SK-N-SH (cell line): ENCODE results near the gene ABCC4. TPM values are rescaled to one million over a fixed set of nuclear protein-coding genes. Genes with fewer than 3 reads are reported as not detected.
A peak's percentile ranks its signal among the peaks of the same experiment; 100 is the strongest.

Experiments used
- CTCF ChIA-PET: fragments of 300-600, 350-600 bp; formaldehyde crosslinking; extraction: SDS; loops from one replicate; lab custom pipeline; 2021; lab: Yijun Ruan, JAX
- POLR2A ChIA-PET: fragments of 350-600 bp; sonication (Branson Sonifier 250); formaldehyde crosslinking; extraction: SDS; loops from one replicate; lab custom pipeline; 2020; ENCODE audit warnings: antibody characterized with exemption, inconsistent platforms; lab: Yijun Ruan, JAX
- DNase-seq: peaks from one replicate; pipeline ENCODE4 v3.0.0; 2012
- H2AFZ ChIP-seq: fragments of 200-600 bp; sonication (generic); 2 replicates; pipeline ENCODE4 v1.8.1; 2016; ENCODE audit warnings: antibody characterized with exemption, mild to moderate bottlenecking, low read depth
- H3F3A ChIP-seq: fragments of 200-600 bp; sonication (generic); replicated peaks from 2 replicates; pipeline ENCODE3; 2016; ENCODE audit warnings: antibody characterized with exemption, mild to moderate bottlenecking; ENCODE audit not compliant: insufficient read depth
- H3K27ac ChIP-seq, 2 experiments: fragments of 200-500 bp in 1 of 2; fragments of 200-600 bp in 1 of 2; sonication (Bioruptor generic) in 1 of 2; sonication (generic), shearing (Covaris generic) in 1 of 2; 2 replicates each; pipeline versions ENCODE4 v1.5.1 to v1.6.1; 2014 to 2016; ENCODE audit warnings: low read depth in 2 of 2, inconsistent platforms in 1 of 2, low read length in 1 of 2, mild to moderate bottlenecking in 1 of 2, mixed read lengths in 1 of 2
- H3K27me3 ChIP-seq: fragments of 200-600 bp; sonication (generic), shearing (Covaris generic); 2 replicates; pipeline ENCODE4 v1.6.1; 2016; ENCODE audit warnings: mixed run types; ENCODE audit not compliant: insufficient read depth
- H3K36me3 ChIP-seq, 2 experiments: fragments of 200-500 bp in 1 of 2; fragments of 200-600 bp in 1 of 2; sonication (Bioruptor generic) in 1 of 2; sonication (generic) in 1 of 2; replicated peaks in 1 of 2; 2 replicates each; pipeline versions ENCODE3 to v1.5.1; 2014 to 2016; ENCODE audit warnings: low read length in 1 of 2, mild to moderate bottlenecking in 1 of 2; ENCODE audit not compliant: insufficient read depth in 2 of 2, control insufficient read depth in 1 of 2
- H3K4me1 ChIP-seq, 2 experiments: fragments of 200-500 bp in 1 of 2; fragments of 200-600 bp in 1 of 2; sonication (Bioruptor generic) in 1 of 2; sonication (generic), shearing (Covaris generic) in 1 of 2; 2 replicates each; pipeline versions ENCODE4 v1.5.1 to v1.6.1; 2014 to 2016; ENCODE audit warnings: low read depth in 1 of 2, low read length in 1 of 2, mixed run types in 1 of 2; ENCODE audit not compliant: insufficient read depth in 2 of 2, control insufficient read depth in 1 of 2
- H3K4me2 ChIP-seq: fragments of 200-600 bp; sonication (generic), shearing (Covaris generic); 2 replicates; pipeline ENCODE4 v1.6.1; 2017; ENCODE audit warnings: mixed run types
- H3K4me3 ChIP-seq, 2 experiments: fragments of 200-500 bp in 1 of 2; fragments of 200-600 bp in 1 of 2; sonication (Bioruptor generic) in 1 of 2; sonication (generic), shearing (Covaris generic) in 1 of 2; 2 replicates each; pipeline versions ENCODE4 v1.5.1 to v1.8.1; 2014 to 2016; ENCODE audit warnings: low read depth in 2 of 2, inconsistent platforms in 1 of 2, low read length in 1 of 2, mild to moderate bottlenecking in 1 of 2, mixed read lengths in 1 of 2, moderate library complexity in 1 of 2
- H3K79me2 ChIP-seq: fragments of 200-600 bp; sonication (generic); 2 replicates; pipeline ENCODE4 v1.8.1; 2017; ENCODE audit warnings: mild to moderate bottlenecking; ENCODE audit not compliant: insufficient read depth
- H3K9ac ChIP-seq: fragments of 200-600 bp; sonication (generic); 2 replicates; pipeline ENCODE4 v1.6.1; 2017; ENCODE audit warnings: mixed run types
- H3K9me2 ChIP-seq: fragments of 200-600 bp; sonication (generic); 2 replicates; pipeline ENCODE4 v1.6.1; 2017; ENCODE audit warnings: mixed run types
- H3K9me3 ChIP-seq: fragments of 200-600 bp; sonication (generic); 2 replicates; pipeline ENCODE4 v1.6.1; 2017; ENCODE audit warnings: mixed run types, mild to moderate bottlenecking, moderate library complexity
- H4K20me1 ChIP-seq: fragments of 200-600 bp; sonication (generic); 2 replicates; pipeline ENCODE4 v1.6.1; 2017; ENCODE audit warnings: mild to moderate bottlenecking, mixed run types; ENCODE audit not compliant: insufficient read depth
- CTCF ChIP-seq: fragments of 200-600 bp; sonication (generic); IDR thresholded peaks from 2 replicates; pipeline ENCODE4 v1.6.1; 2017; ENCODE audit warnings: antibody characterized with exemption, mild to moderate bottlenecking, moderate library complexity
- ELF1 ChIP-seq: IDR thresholded peaks from 2 replicates; pipeline ENCODE4 v1.4.0; 2012
- FOSL2 ChIP-seq: IDR thresholded peaks from 2 replicates; pipeline ENCODE4 v1.4.0; 2012; ENCODE audit warnings: low read depth, mild to moderate bottlenecking, moderate library complexity, borderline replicate concordance
- FOXJ3 ChIP-seq: sonication (generic); formaldehyde crosslinking; IDR thresholded peaks from 2 replicates; pipeline ENCODE4 v1.5.1; 2020; ENCODE audit warnings: mild to moderate bottlenecking, missing genetic modification reagents
- GATA2 ChIP-seq: sonication (generic); formaldehyde crosslinking; IDR thresholded peaks from 2 replicates; pipeline ENCODE4 v1.5.0; 2020; ENCODE audit warnings: mild to moderate bottlenecking, missing genetic modification reagents
- IRF3 ChIP-seq: fragments of 150-350 bp; IDR thresholded peaks from 2 replicates; pipeline ENCODE4 v1.6.1; 2016; ENCODE audit warnings: mild to moderate bottlenecking, low read depth, low read length
- JUND ChIP-seq: IDR thresholded peaks from 2 replicates; pipeline ENCODE4 v1.4.0; 2012
- NFIC ChIP-seq: IDR thresholded peaks from 2 replicates; pipeline ENCODE4 v1.4.0; 2012; ENCODE audit warnings: borderline replicate concordance
- RAD21 ChIP-seq: IDR thresholded peaks from 2 replicates; pipeline ENCODE4 v1.6.1; 2012; ENCODE audit warnings: mild to moderate bottlenecking, low read length
- RXRA ChIP-seq: IDR thresholded peaks from 2 replicates; pipeline ENCODE4 v1.4.0; 2012; ENCODE audit warnings: low read depth, mild to moderate bottlenecking, borderline replicate concordance
- SMC3 ChIP-seq: IDR thresholded peaks from 2 replicates; pipeline ENCODE4 v1.6.1; 2012; ENCODE audit warnings: low read depth, low read length, improper control_type of control experiment
- WGBS: methylation state at CpG from one replicate; pipeline ENCODE4 v1.1.6; 2017; ENCODE audit warnings: low lambda C conversion rate; 5-methylcytosine and 5-hydroxymethylcytosine counted together
- polyA plus RNA-seq, 3 experiments: library from polyadenylated mRNA; depleted of rRNA; stranded (reverse); fragments of >200 nt; gene quantifications; 2 replicates each; pipeline ENCODE4 v1.2.3, GENCODE V29; 2012
- TF ChIP-seq, protein P1 (sequence below): IDR thresholded peaks from 2 replicates; pipeline ENCODE4 v1.4.0; 2012; ENCODE audit warnings: low read depth, borderline replicate concordance
- TF ChIP-seq, protein P2 (sequence below): IDR thresholded peaks from 2 replicates; pipeline ENCODE4; 2012
- TF ChIP-seq, protein P3 (sequence below): IDR thresholded peaks from 2 replicates; pipeline ENCODE4 v1.4.0; 2012; ENCODE audit warnings: low read depth

The ABCC4 gene
- polyA plus RNA-seq, 1 of the 3 experiments (the other 2 are of a cell fraction) = 7.8 TPM

DNA sequence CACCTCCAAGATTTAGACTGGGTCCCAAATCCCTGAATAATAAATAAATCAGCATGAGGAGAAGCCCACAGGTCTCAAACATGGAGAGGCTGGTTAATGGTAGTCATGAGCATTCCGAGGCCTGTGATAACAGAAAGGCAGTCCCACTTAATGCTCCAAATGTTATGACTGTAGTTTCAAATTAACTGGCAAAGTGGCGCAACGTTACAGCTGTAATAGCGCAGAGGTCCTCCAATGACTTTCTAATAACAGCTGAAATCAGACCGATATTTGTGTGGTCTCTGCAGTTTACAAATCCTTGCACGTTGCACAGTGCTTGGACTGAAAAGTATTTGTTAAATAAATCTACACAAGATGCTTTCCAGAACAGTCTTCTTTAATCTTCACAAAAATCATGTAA lies 141.8 kb downstream of the ABCC4 start (continued):
- TF ChIP-seq NFIC = no peak
- no peak for TF ChIP-seq FOSL2
- TF ChIP-seq, protein P1, sequence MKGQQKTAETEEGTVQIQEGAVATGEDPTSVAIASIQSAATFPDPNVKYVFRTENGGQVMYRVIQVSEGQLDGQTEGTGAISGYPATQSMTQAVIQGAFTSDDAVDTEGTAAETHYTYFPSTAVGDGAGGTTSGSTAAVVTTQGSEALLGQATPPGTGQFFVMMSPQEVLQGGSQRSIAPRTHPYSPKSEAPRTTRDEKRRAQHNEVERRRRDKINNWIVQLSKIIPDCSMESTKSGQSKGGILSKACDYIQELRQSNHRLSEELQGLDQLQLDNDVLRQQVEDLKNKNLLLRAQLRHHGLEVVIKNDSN = no peak
- no peak for TF ChIP-seq GATA2 (CRISPR knock-in tag)
- TF ChIP-seq, all 33 proteins: peak for 0

- no peak overlapping the region for H3K27ac ChIP-seq
- no peaks in the 10 kb centered on the region for H4K20me1 ChIP-seq
- no peak overlapping the region for H2AFZ ChIP-seq
- H3K27me3 ChIP-seq = no peaks in the 10 kb centered on the region
- CTCF ChIA-PET = interaction anchor here (0.6 to 2.3 kb wide), 26 partner anchors 9 to 721 kb away, joined by 3 to 11 read pairs (median 4); partner anchors contain the start of gene SOX21
- peaks cover 0 to 10% of the 10 kb centered on the region in 2 experiments; a peak in 2 of 4 replicates for H3K4me1 ChIP-seq
- H3K36me3 ChIP-seq = peaks cover 11 to 14% of the 10 kb centered on the region in 2 experiments
- no peak overlapping the region for H3K4me3 ChIP-seq
- no peaks in the 10 kb centered on the region for H3K9me2 ChIP-seq
- POLR2A ChIA-PET = no interaction called here
- no peaks in the 10 kb centered on the region for H3F3A ChIP-seq
- DNase-seq = peak; percentile 16
- 88% methylated on average over 3 of the region's 3 CpGs for WGBS
- TF ChIP-seq JUND (no peak), RXRA (no peak), SMC3 (peak; percentile 45; the same call in 1 of the 2 replicates), CTCF (peak; percentile 75), ELF1 (no peak), RAD21 (peak; percentile 72), FOSL2 (no peak)
- TF ChIP-seq, protein P2, sequence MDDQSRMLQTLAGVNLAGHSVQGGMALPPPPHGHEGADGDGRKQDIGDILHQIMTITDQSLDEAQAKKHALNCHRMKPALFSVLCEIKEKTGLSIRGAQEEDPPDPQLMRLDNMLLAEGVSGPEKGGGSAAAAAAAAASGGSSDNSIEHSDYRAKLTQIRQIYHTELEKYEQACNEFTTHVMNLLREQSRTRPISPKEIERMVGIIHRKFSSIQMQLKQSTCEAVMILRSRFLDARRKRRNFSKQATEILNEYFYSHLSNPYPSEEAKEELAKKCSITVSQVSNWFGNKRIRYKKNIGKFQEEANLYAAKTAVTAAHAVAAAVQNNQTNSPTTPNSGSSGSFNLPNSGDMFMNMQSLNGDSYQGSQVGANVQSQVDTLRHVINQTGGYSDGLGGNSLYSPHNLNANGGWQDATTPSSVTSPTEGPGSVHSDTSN = no peak
- no peaks in the 10 kb centered on the region for H3K79me2 ChIP-seq
- H3K9ac ChIP-seq = no peak overlapping the region
- H3K9me3 ChIP-seq = no peaks in the 10 kb centered on the region
- no peak overlapping the region for H3K4me2 ChIP-seq
Measured at GRCh38 chr13:95156208-95156607, 145.0 kb downstream of the ABCC4 start.

- no peaks in the 10 kb centered on the region for H3K27me3 ChIP-seq
- ChIA-PET CTCF (interaction anchor here (0.6 to 2.3 kb wide), 25 partner anchors 10 to 721 kb away, joined by 3 to 11 read pairs (median 4); partner anchors contain the start of gene SOX21), POLR2A (no interaction called here)
- TF ChIP-seq, protein P3, sequence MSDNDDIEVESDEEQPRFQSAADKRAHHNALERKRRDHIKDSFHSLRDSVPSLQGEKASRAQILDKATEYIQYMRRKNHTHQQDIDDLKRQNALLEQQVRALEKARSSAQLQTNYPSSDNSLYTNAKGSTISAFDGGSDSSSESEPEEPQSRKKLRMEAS = no peak
- TF ChIP-seq IRF3 (no peak), FOXJ3 (CRISPR knock-in tag) (no peak)
- TF ChIP-seq, protein P1 = no peak
- no peaks in the 10 kb centered on the region for H3K9me3 ChIP-seq
- H3K4me2 ChIP-seq = no peak overlapping the region
- no peak overlapping the region for H2AFZ ChIP-seq
- no peak overlapping the region for H3K9ac ChIP-seq
- H3K9me2 ChIP-seq = no peaks in the 10 kb centered on the region
- H3K27ac ChIP-seq = no peak overlapping the region
- no peak overlapping the region for H3K4me3 ChIP-seq
- H4K20me1 ChIP-seq = no peaks in the 10 kb centered on the region
- H3F3A ChIP-seq = no peaks in the 10 kb centered on the region
- no peaks in the 10 kb centered on the region for H3K79me2 ChIP-seq
- WGBS = 79% methylated on average over 3 of the region's 3 CpGs
- peaks cover 0 to 13% of the 10 kb centered on the region in 2 experiments; a peak in 2 of 4 replicates for H3K4me1 ChIP-seq
- no peak for DNase-seq
- peaks cover 9 to 19% of the 10 kb centered on the region in 2 experiments for H3K36me3 ChIP-seq
Measured at GRCh38 chr13:95155504-95155903, 145.7 kb downstream of the ABCC4 start.
